Measurements from ENCODE around the gene HENMT1. TPM values are rescaled to one million over a fixed set of nuclear protein-coding genes. Genes with fewer than 3 reads are reported as not detected.
"Not testable (repeated sequence)": the region's sequence is repeated elsewhere in the genome, so short reads cannot be mapped to it uniquely, and the experiment has no call there.

HENMT1 gene
- total and polyA plus RNA-seq, 2 experiments from 2014 or later = 3.8 to 4.7 TPM

- DNase-seq (ENCODE audit: low spot score) = no peak
- no peaks in the 10 kb centered on the region for H3K27me3 ChIP-seq
- H3K79me2 ChIP-seq = peaks cover 2% of the 10 kb centered on the region
- H4K20me1 ChIP-seq (ENCODE audit: insufficient read depth, poor library complexity, severe bottlenecking) = no peaks in the 10 kb centered on the region
- H3K9me3 ChIP-seq (ENCODE audit: low read depth) = no peaks in the 10 kb centered on the region
- H3K4me2 ChIP-seq = no peak overlapping the region
- no peaks in the 10 kb centered on the region for H3K4me1 ChIP-seq (ENCODE audit: insufficient read depth)
- WGBS (ENCODE audit: low lambda C conversion rate, missing lambda C conversion rate) = 79% methylated on average over 1 of the region's 1 CpG
- no peak overlapping the region for H3K27ac ChIP-seq
- H2AFZ ChIP-seq = no peak overlapping the region
- H3K4me3 ChIP-seq = no peak overlapping the region
- no peaks in the 10 kb centered on the region for H3K9me2 ChIP-seq (replicated peaks; ENCODE audit: insufficient read depth)
- H3K36me3 ChIP-seq (replicated peaks; ENCODE audit: insufficient read depth, low read depth) = no peaks in the 10 kb centered on the region
- TF ChIP-seq EZH2 (IDR thresholded peaks at IDR 0.05; ENCODE audit: borderline replicate concordance) (no peak), EZH2phosphoT487 (IDR thresholded peaks at IDR 0.05; ENCODE audit: low read depth, severe bottlenecking, unreplicated experiment) (no peak), CTCF (IDR thresholded peaks at IDR 0.05; ENCODE audit: poor library complexity) (no peak)
Measured at GRCh38 chr1:108685529-108685928, 24.6 kb upstream of the HENMT1 start.

- not testable (repeated sequence) for H4K20me1 ChIP-seq (ENCODE audit: insufficient read depth, poor library complexity, severe bottlenecking); H3K36me3 ChIP-seq (replicated peaks; ENCODE audit: insufficient read depth, low read depth); H3K79me2 ChIP-seq; H3K27me3 ChIP-seq; H3K27ac ChIP-seq; H3K9me3 ChIP-seq (ENCODE audit: low read depth); H3K4me3 ChIP-seq; H2AFZ ChIP-seq; H3K4me2 ChIP-seq; H3K9me2 ChIP-seq (replicated peaks; ENCODE audit: insufficient read depth); DNase-seq (ENCODE audit: low spot score); H3K4me1 ChIP-seq (ENCODE audit: insufficient read depth)
- WGBS (ENCODE audit: low lambda C conversion rate, missing lambda C conversion rate) = 41% methylated on average over 4 of the region's 4 CpGs
Measured at GRCh38 chr1:108681701-108682100, 20.8 kb upstream of the HENMT1 start.

GRCh38 chr1:108679586-108680213 is 18.8 kb upstream of the HENMT1 start:
- H3K9me2 ChIP-seq (replicated peaks; ENCODE audit: insufficient read depth) = no peaks in the 10 kb centered on the region
- H3K4me1 ChIP-seq (ENCODE audit: insufficient read depth) = no peaks in the 10 kb centered on the region
- H3K4me3 ChIP-seq = no peak overlapping the region
- no peak overlapping the region for H3K4me2 ChIP-seq
- no peaks in the 10 kb centered on the region for H3K36me3 ChIP-seq (replicated peaks; ENCODE audit: insufficient read depth, low read depth)
- DNase-seq (ENCODE audit: low spot score) = no peak
- no peaks in the 10 kb centered on the region for H4K20me1 ChIP-seq (ENCODE audit: insufficient read depth, poor library complexity, severe bottlenecking)
- H3K79me2 ChIP-seq = no peaks in the 10 kb centered on the region
- H3K27me3 ChIP-seq = no peaks in the 10 kb centered on the region
- TF ChIP-seq EZH2 (IDR thresholded peaks at IDR 0.05; ENCODE audit: borderline replicate concordance) = no peak
- TF ChIP-seq EZH2phosphoT487 (IDR thresholded peaks at IDR 0.05; ENCODE audit: low read depth, severe bottlenecking, unreplicated experiment) = no peak
- TF ChIP-seq CTCF (IDR thresholded peaks at IDR 0.05; ENCODE audit: poor library complexity) = no peak
- WGBS (ENCODE audit: low lambda C conversion rate, missing lambda C conversion rate) = 88% methylated on average over 10 of the region's 10 CpGs
- no peaks in the 10 kb centered on the region for H3K9me3 ChIP-seq (ENCODE audit: low read depth)
- H3K27ac ChIP-seq = no peak overlapping the region
- no peak overlapping the region for H2AFZ ChIP-seq

- no peaks in the 10 kb centered on the region for H3K27me3 ChIP-seq
- no peaks in the 10 kb centered on the region for H3K9me2 ChIP-seq (replicated peaks; ENCODE audit: insufficient read depth)
- no peaks in the 10 kb centered on the region for H4K20me1 ChIP-seq (ENCODE audit: insufficient read depth, poor library complexity, severe bottlenecking)
- H3K79me2 ChIP-seq = no peaks in the 10 kb centered on the region
- no peak for DNase-seq (ENCODE audit: low spot score)
- no peaks in the 10 kb centered on the region for H3K4me1 ChIP-seq (ENCODE audit: insufficient read depth)
- H2AFZ ChIP-seq = no peak overlapping the region
- H3K4me3 ChIP-seq = no peak overlapping the region
- TF ChIP-seq EZH2phosphoT487 (IDR thresholded peaks at IDR 0.05; ENCODE audit: low read depth, severe bottlenecking, unreplicated experiment) (no peak), CTCF (IDR thresholded peaks at IDR 0.05; ENCODE audit: poor library complexity) (no peak), EZH2 (IDR thresholded peaks at IDR 0.05; ENCODE audit: borderline replicate concordance) (no peak)
- no peak overlapping the region for H3K27ac ChIP-seq
- 84% methylated on average over 4 of the region's 4 CpGs for WGBS (ENCODE audit: low lambda C conversion rate, missing lambda C conversion rate)
- no peaks in the 10 kb centered on the region for H3K36me3 ChIP-seq (replicated peaks; ENCODE audit: insufficient read depth, low read depth)
- no peak overlapping the region for H3K4me2 ChIP-seq
- no peaks in the 10 kb centered on the region for H3K9me3 ChIP-seq (ENCODE audit: low read depth)
Measured at GRCh38 chr1:108678706-108679105, 17.8 kb upstream of the HENMT1 start.
